Measurements from ENCODE around the gene FNTB.

Gene FNTB

DNA sequence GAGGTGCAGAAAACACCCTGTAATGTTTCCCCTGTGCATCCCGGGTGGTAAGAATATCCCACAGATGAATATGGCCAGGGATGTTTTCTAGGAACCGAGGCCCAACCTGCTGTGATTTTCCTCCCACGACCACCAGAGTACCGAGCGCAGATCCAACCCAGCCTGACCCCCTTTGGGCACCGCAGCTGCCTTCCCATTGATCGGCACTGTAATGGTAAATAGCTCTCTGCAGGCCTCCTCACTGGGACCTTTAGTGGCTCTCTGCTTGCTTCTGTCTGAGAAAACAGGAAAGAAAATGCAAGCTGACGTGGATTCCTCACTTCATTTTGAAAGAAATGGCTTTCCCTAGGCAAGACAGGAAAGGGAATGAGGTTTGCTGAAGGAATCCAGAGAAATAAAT lies 12.1 kb upstream of the FNTB start:
- no peak for DNase-seq (ENCODE audit: low read depth in 2 of 2, low spot score in 1 of 2)

DNA sequence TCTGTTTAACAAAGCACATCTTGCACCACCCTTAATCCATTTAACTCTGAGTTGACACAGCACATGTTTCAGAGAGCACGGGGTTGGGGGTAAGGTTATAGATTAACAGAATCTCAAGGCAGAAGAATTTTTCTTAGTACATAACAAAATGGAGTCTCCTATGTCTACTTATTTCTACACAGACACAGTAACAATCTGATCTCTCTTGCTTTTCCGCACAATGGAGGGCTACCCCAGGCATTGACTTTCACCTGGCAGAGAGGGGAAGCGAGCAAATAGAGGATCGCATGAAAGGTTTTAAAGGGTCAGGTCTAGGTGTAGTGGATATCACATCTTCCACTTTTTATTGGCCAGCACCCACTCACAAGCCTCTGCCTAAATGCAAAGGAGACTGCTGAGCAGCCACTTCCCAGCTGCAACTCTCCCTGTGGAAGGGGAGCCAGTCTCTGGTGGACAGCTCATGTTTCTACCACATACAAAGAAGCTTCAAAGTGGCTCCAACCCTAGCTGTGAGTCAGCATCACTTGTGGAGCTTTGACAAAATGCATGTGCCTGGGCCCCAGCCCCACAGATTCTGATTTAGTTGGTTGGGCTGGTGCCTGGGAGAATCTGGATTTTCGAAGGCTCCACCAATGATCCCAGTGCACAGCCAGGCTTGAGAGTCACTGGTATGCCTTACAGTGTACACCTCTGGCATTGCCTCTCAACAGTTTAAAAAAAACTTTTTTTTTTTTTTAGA lies 7.2 kb upstream of the FNTB start:
- no peak for DNase-seq (ENCODE audit: low read depth in 2 of 2, low spot score in 1 of 2)

DNA sequence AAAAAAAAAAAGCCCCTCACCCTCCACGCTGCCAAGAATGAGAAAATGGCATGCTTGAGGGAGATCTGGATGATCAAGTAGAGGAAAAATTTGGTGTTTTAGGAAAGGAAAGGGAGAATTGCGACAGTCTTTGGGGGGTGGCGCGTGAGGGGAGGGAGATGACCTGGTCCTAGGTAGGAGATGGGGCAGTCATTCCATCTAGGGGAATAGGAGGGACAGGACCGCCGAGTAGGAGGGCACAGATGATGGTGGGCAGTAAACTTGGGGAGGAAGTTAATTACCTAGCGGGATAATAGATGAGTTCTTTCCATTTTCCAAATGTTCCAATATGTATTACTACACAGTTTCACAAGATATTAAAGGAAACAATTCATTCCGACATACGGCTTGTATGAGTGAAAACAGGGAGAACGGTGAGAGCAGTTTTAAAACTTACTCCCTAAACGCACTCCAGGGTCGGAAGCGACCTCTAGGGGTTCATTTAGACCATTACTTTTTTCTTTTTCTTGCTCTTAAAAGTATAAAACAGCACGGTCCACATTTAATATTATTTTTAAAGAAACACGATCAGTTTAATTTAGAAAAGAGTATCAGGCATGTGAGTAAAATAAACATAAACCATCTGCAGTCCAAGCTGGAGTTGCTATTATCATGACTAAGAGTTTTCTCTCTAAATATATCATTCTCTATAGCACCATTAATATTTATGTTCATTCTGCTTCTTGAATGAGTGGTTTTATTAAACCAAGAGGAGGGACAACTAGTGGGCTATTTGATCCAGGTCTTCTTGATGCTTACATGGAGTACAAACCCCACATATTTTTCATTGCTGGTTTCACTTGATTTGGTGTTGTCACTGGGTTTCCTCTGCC lies 3.0 kb upstream of the FNTB start:
- DNase-seq (ENCODE audit: low read depth in 2 of 2, low spot score in 1 of 2): no peak

DNA sequence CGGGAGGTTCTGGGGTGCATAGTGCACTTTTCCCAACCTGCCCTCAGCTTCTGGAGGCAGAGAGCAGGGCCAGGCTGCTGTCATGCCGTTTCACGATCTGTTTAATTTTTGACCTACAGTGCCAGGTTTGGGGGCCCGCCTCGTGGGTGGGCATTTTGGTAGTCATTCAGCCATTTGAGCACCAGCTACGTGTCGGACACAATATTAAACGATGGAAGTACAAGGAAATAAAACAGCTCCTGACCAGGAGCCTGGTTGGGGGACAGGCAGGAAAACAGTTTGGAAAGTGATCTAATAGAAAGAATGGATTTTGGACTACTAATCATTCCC lies 708 bp downstream of the FNTB start:
- DNase-seq (ENCODE audit: low read depth in 2 of 2, low spot score in 1 of 2): no peak

DNA sequence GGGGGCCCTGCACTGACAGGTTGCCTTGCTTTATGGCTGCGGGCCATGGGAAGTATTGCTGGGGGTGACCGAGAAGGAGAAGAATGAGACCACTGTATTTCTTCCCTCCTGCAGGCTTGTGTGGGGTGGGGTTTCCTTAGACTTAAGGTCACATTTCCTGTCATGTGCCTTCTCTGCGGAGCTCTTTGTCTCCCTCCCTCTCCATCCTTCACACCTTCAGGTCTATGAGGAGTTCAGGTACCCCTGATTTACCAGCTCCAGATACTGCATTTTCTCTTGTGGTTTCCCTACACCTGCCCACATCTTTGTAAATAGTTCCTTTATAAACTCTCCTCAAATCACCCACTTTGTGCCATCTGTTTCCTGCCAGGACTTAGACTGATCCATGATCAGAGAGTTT lies 3.6 kb downstream of the FNTB start:
- DNase-seq (ENCODE audit: low read depth in 2 of 2, low spot score in 1 of 2): no peak

DNA sequence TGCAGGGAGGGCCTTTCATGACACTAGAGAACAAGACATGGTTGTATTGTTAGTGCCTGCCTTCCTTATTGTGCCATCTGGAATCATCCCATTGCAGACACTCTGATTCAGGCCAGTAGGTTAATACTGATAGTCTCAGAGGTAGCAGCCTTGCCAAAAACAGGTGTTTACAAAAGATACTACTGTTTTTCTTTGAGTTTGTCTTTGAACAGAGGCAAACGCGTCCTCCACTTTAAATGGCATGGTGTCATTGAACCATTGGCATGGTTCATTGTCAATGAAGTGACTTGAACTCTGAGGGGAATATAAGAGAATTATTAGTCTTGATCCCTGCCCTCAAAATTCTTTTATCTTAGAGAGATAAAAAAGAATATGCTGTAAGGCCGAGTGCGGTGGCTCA lies 4.2 kb downstream of the FNTB start:
- no peak for DNase-seq (ENCODE audit: low read depth in 2 of 2, low spot score in 1 of 2)

DNA sequence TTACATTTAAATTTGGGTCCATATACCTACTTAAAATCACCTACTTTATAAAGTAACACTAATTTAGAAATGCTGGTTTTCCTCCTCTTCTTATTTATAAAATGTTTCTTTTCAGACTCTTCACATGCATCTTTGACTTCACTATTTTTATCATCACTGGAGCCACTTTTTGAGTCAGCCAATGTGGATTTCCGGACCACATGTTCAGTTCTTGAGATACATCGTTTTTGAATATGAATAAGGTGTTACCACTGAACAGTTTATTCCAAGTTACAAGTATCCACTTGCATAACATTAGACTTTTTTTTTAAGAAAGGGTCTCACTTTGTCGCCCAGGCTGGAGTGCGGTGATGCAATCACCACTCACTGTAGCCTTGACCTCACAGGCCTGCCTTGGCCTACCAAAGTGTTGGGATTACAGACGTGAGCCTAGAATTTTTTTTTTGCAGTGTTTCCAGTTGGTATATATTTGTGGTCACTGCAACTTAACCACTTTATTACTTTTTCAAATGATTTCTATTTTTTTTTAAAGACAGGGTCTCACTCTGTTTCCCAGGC lies 5.7 kb downstream of the FNTB start:
- no peak for DNase-seq (ENCODE audit: low read depth in 2 of 2, low spot score in 1 of 2)

DNA sequence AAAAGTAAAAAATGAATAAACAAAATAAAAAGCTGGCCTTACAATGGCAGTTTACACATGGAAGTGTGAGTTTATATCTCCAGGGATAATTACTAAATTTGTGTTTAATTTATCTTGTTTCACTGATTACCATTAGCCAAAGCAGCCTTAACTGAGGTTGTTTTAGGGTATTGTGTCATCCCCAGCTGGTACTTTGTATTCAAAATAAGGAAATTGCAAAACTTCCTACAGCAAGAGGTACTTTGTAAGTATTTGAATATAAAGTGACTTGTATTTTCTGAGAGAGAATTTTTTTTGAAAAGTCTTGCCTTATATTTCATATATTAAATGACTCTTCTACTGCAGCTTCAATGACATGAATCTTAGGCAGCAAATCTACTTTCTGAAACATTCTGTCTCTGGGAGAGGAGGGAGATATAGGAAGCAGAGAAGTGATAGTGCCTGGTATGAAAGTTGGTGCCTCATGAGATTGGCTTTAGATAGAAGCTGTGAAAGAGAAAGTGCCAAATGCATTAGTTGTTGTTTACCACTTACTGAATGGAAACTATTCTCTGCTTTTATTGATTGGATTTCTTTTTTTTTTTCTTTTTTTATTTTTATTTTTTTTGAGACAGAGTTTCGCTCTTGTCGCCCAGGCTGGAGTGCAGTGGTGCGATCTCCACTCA lies 6.7 kb downstream of the FNTB start:
- DNase-seq (ENCODE audit: low read depth in 2 of 2, low spot score in 1 of 2): no peak

DNA sequence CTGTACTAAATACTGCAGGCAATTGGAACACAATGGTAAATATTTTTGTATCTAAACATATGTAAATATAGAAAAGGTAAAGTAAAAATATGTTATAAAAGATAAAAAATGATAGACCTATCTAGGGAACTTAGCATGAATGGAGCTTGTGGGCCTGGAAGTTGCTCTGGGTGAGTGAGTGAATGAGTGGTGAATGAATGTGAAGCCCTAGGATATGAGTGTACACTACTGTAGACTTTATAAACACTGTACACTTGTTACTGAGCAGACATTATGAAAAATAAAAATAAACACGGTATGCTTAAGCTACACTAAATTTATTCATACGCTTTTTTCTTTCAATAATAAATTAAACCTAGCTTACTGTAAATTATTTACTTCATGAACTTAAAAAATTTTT lies 7.8 kb downstream of the FNTB start:
- no peak for DNase-seq (ENCODE audit: low read depth in 2 of 2, low spot score in 1 of 2)

DNA sequence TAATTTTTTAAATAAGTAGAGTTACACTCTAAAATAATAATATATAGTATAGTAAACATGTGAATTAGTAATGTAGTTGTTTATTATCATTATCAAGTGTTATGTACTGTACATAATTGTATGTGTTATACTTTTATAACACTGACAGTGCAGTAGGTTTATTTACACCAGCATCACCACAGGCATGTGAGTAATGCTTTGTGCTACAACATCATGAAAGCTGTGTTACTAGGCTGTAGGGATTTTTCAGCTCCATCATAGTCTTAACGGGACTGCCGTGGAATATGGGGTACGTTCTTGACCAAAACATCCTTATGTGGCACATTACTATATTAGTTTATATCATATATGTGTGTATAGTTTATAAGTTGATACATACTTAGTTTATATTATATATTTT lies 8.6 kb downstream of the FNTB start:
- no peak for DNase-seq (ENCODE audit: low read depth in 2 of 2, low spot score in 1 of 2)

DNA sequence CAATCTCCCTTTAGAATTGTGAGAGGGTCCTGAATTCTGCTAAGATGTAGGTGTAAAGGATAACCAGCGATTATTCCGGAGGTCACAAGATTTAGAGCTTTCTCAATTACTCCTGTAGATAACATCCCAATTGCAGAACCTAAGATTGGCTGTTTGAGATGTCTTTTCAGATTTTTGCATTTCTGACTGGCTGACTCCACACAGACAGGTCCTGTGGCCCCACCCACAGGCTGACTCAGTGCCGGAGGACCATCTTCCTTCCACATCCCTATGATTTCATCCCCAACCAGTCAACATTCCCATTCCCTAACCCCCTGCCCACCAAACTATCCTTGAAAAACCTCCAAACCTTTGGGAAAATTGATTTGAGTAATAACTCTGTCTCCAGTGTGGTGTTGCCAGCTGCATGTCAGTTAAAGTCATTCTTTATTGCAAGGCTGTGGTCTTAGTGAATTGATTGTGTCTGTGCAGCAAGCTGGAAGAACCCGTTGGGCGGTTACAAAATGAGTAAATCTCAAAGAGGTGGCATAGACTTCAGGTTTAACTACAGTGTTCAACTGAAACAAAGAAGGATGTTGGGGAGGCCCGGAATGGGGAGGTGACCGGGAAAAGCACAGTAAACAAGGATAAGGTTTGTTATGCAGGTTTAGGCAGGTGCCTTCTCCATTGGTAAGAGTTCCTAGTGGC lies 10.6 kb downstream of the FNTB start:
- DNase-seq (ENCODE audit: low read depth in 2 of 2, low spot score in 1 of 2): no peak

DNA sequence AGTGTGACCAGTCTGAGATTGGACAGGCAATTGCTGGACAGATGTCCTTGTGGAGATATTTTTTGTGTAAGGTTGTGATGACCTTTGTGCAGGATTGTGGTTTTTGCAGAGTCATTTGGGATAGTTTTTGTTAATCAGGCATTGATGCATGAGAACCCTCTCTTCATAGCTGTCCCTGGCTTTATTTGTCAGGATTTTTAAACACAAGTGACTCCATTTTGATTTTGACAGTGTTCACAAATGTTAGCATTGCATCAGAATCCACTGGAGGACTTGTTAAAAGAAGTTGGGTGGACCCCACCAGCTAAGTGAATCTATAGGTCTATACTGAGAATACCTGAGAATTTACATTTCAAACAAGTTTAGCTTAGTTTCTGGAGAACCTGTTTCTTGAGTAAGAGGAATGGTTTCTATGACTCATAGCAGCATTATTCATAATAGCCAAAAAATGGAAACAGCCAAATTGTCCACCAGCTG lies 11.8 kb downstream of the FNTB start:
- DNase-seq (ENCODE audit: low read depth in 2 of 2, low spot score in 1 of 2): no peak

DNA sequence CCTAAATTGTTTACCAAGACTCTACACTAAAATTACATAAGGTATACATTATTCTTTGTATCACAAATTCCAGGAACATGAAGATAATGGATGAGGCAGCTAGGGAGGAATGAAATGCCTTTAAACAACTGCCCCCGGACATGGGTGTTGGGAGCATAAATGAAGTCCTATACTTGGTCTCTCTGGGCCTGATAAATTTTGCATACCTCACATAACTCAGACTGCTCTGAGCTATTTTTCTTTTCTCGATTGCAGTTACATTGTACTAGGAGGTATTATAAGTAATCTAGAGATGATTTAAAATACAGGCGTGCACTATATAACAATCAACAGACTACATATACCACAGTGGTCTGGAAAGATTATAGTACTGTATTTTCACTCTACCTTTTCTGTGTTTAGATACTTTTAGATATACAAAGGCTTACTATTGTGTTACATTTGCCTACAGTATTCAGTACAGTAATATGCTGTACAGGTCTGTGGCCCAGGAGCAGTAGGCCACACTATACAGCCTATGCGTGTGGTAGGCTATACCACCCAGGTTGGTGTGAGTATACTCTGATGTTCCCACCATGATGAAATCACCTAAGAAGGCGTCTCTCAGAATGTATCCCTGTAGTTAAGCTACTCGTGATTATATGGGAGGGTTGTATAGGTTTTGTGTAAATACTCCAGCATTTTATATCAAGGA lies 14.3 kb downstream of the FNTB start:
- DNase-seq (ENCODE audit: low read depth in 2 of 2, low spot score in 1 of 2): no peak

DNA sequence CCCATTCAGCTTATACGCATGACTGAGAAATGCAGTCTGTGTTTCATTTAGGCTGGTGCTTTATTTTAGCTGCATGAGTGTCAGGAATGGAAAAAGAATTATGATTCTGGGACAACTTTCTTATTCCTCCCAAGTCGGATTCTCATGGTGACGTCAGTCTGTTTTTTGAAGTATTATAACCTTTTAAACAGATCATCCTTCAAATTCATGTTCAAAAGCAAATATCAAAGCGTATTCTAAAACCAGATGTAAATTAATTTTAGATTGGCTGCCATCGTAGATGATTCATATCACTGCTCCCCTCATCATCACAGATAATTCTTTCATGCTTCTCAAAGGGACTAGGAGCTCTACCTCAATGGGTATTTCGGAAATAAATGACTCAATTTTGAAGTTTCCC lies 15.0 kb downstream of the FNTB start:
- DNase-seq (ENCODE audit: low read depth in 2 of 2, low spot score in 1 of 2): no peak

DNA sequence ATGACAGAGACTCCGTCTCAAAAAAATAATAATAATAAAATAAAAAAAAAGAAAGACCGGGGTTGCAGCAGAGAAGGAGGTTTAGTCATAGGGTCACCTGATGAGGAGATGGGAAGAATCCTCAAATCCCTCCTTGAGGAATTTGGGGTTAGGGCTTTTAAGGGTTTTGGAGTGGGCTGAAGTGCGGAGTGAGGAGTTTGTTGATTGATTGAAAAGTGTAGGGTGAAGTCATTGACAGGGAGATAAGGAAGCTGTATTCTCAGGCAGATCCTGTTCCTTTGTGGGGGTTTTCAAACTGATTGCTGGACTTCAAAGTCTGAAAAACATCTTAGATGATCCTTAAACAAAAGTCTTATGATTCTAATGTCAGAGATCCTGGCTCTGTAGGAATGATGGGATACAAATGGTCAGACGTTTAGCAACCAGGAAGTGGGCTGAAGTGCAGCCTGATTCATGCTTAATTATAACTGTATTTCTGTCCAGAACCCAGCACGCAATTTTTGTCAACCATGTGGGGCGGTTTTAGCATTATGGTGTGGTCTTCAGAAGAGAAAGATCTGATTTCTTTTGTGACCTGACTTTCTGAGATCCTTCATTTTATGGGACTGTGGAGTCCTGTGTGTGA lies 16.0 kb downstream of the FNTB start:
- DNase-seq (ENCODE audit: low read depth in 2 of 2, low spot score in 1 of 2): no peak

DNA sequence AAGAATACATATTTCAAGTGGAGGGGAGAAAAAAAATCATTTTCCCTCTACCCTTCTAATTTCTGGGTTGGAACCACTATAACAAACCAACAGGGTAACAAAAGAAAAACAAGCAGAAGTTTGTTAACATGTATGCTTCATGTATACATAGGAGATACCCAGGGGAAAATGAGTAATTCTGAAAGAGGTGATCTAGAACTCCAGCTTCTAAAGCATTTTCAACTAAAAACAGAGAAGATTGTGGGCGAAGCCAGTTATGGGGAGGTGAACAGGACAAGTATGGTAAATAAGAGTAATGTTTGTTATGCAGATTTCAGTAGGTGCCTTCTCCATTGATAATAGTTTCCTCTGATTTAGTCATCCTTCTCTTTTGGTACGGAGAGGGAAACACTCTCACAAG lies 16.7 kb downstream of the FNTB start:
- no peak for DNase-seq (ENCODE audit: low read depth in 2 of 2, low spot score in 1 of 2)

DNA sequence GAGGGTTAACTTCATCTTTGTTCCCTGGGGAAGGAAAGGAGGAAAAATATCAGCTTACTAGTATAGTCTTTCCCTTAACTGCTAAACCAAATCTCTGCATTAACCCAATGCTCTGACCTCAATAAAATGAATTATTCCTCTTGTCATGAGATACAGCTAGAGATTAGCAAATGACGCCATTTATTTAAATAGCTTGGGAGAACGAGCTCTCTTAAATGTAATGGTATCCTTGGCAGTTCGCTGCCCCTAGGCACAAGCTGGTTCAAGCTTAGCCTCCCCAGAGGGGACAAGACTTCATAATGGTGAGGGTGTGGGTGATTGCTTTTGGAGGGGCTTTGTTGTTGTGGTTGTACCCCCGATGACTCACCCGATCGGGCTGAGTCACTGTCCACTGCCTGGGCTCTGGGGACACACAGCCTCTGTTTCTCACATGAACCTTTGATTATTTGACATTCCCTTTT lies 19.6 kb downstream of the FNTB start:
- DNase-seq (ENCODE audit: low read depth in 2 of 2, low spot score in 1 of 2): no peak

DNA sequence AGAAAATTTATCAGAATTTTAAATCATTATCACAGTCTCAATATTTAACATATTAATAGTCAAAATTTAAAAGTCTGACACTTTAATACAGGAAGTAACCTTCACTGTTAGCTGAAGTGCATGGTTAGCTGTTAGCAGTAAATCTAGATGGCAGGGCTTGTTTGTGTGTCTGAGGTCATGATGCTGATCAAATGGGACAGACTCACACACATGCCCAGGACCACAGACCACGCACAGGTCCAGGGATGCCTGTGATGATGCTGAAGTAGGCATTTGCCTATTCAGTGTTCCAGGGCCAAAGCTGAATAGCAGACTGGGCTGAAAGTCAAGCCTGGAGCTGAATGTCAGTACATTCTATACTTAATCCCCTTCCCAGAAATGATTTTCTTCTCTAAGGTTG lies 20.5 kb downstream of the FNTB start:
- DNase-seq (ENCODE audit: low read depth in 2 of 2, low spot score in 1 of 2): no peak

DNA sequence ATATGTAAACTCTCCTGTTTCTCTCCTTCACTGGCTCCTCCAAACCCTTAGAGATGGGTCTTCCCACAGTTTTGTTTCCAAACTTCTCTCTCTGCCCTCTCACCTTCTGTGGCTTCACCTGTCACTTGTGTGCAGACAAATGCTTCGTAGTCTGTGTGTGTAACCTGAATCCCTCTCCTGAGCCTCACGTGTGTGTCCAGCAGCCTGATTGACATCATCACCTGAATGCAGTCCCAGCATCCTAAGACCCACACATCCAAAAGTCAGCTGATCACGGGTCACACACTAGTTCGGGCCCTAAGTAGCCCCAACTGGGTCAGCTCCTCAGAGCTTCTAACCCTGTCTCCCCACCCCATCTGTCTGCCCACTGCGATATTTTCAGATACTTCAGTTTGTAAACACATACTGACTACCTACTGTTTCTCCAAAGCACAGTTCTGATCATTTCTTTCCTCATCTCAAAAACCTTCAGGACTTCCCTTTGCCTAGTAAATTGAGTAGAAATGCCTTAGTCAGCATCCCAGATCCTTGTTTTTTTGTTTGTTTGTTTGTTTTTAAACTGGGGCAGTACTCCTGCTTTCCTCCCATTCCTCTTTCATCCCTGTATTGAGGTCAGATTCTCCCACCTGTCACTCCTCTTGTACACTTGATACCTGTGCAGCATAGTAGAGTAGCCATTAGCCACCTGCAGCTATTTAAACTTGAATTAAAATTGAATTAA lies 23.7 kb downstream of the FNTB start:
- no peak for DNase-seq (ENCODE audit: low read depth in 2 of 2, low spot score in 1 of 2)

Measured in stimulated activated CD8-positive, alpha-beta memory T cell treated with anti-CD3 and anti-CD28 coated beads, Interleukin-4, amount 100 ng/mL, for 4 hours (primary cell).